Caco-2 (cell line): ENCODE results near the gene HTR6. TPM values are rescaled to one million over a fixed set of nuclear protein-coding genes. Genes with fewer than 3 reads are reported as not detected.
A peak's percentile ranks its signal among the peaks of the same experiment; 100 is the strongest.

ENCODE experiments used
- BruUV-seq: library from RNA; stranded (reverse); fragments of 400-500 nt; replicated peaks from 2 replicates; lab custom pipeline; 2021; lab: Mats Ljungman, UMichigan
- CTCF ChIA-PET: fragments of 300-600 bp; sonication (Branson Sonifier 250); formaldehyde crosslinking; loops from one replicate; lab custom pipeline; 2022; ENCODE audit warnings: antibody characterized with exemption; lab: Charles Lee
- POLR2A ChIA-PET: fragments of 300-600 bp; sonication (Branson Sonifier 250); formaldehyde crosslinking; loops from one replicate; lab custom pipeline; 2022; ENCODE audit warnings: antibody characterized with exemption; lab: Charles Lee
- DNase-seq, 2 experiments: peaks; one replicate each; pipeline versions ENCODE4 v3.0.0 to v3.0.0-alpha.2; 2020 to 2022
- H3K27me3 ChIP-seq: replicated peaks from 2 replicates; pipeline ENCODE4 v1.6.0; 2011; ENCODE audit warnings: low read length; ENCODE audit not compliant: control insufficient read depth, insufficient read depth
- H3K36me3 ChIP-seq: 2 replicates; pipeline ENCODE4 v1.5.1; 2011; ENCODE audit warnings: low read length; ENCODE audit not compliant: control insufficient read depth, insufficient read depth
- H3K4me1 ChIP-seq: fragments of 250-450 bp; sonication (Bioruptor Pico); 2 replicates; pipeline ENCODE4 v1.5.1; 2020; ENCODE audit warnings: mild to moderate bottlenecking
- H3K4me3 ChIP-seq: 2 replicates; pipeline ENCODE4 v1.5.1; 2011; ENCODE audit warnings: low read depth, mild to moderate bottlenecking, control low read depth, low read length
- H3K9me3 ChIP-seq: fragments of 250-450 bp; sonication (Bioruptor Pico); 2 replicates; pipeline ENCODE4 v1.5.1; 2020; ENCODE audit warnings: mild to moderate bottlenecking, moderate library complexity
- H3K27ac Mint-ChIP-seq: one replicate; pipeline ENCODE4 v1.8.0; 2022; ENCODE audit warnings: mixed read lengths; ENCODE audit not compliant: unreplicated experiment
- H3K27me3 Mint-ChIP-seq: one replicate; pipeline ENCODE4 v1.8.0; 2022; ENCODE audit warnings: mixed read lengths; ENCODE audit not compliant: insufficient read depth, unreplicated experiment
- H3K36me3 Mint-ChIP-seq: one replicate; pipeline ENCODE4 v1.8.0; 2022; ENCODE audit warnings: mild to moderate bottlenecking, mixed read lengths; ENCODE audit not compliant: insufficient read depth, unreplicated experiment
- H3K4me1 Mint-ChIP-seq: one replicate; pipeline ENCODE4 v1.8.0; 2022; ENCODE audit warnings: low read depth, mixed read lengths; ENCODE audit not compliant: unreplicated experiment
- H3K4me3 Mint-ChIP-seq: one replicate; pipeline ENCODE4 v1.8.0; 2022; ENCODE audit warnings: mild to moderate bottlenecking, moderate library complexity, mixed read lengths; ENCODE audit not compliant: unreplicated experiment
- H3K9me3 Mint-ChIP-seq: one replicate; pipeline ENCODE4 v1.8.0; 2022; ENCODE audit warnings: mixed read lengths; ENCODE audit not compliant: unreplicated experiment
- CTCF ChIP-seq, 2 experiments: fragments of 200-600 bp in 1 of 2; IDR thresholded peaks; 1 replicate in 1 of 2; 2 replicates in 1 of 2; pipeline versions ENCODE4 v1.5.1 to v1.8.0; 2011 to 2022; ENCODE audit warnings: antibody characterized with exemption in 1 of 2, control low read depth in 1 of 2, inconsistent platforms in 1 of 2, low read depth in 1 of 2, low read length in 1 of 2, mild to moderate bottlenecking in 1 of 2, moderate library complexity in 1 of 2; ENCODE audit not compliant: insufficient read depth in 1 of 2, severe bottlenecking in 1 of 2, unreplicated experiment in 1 of 2
- intact Hi-C: fragments of 100-400 bp; cut with micrococcal nuclease; formaldehyde crosslinking; loops from one replicate; pipeline ENCODE4 v1.10.0; 2022; ENCODE audit not compliant: unreplicated experiment
- total RNA-seq: library from RNA; stranded (reverse); gene quantifications from 2 replicates; pipeline ENCODE4 v1.2.3, GENCODE V29; 2022

HTR6 gene
- total RNA-seq, 1 experiment from 2014 or later = not detected

DNA sequence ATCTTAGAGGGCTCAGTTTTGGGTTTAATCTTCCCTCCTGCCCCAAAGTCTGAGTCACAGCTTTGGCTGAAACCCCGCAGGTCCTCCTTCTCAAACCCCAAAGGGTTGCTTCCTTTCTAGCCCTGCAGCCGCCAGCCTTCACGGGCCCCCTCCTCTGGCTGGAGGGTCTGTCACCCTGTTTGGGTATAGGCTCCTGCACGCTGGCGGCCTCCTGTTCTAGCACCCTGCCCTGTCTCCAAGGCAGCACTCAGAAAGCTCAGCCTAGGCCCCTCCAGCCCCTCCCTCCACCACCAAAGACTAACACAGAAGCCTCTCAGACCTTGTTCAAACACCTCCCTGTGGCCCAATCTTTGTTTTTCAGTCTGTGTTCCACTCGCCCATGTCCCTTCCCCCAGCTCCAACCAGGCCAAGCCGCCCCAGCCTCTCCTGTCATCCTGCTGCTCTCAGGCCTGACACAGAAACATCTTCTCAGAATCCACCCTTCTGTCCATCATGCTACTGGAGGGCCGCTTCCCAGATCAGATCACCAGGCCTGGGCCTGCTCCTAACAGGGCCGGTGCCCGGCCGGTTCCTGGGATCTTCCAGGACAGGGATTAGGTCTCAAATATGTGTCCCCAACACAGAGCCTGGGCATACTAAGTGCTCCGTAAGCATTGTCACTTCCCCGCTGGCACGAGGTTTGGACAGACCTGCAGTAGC is 35.6 kb downstream of the HTR6 start:
- Histone ChIP-seq H3K9me3 (no peaks in the 10 kb centered on the region), H3K36me3 (no peaks in the 10 kb centered on the region), H3K27me3 (no peaks in the 10 kb centered on the region), H3K4me1 (no peaks in the 10 kb centered on the region), H3K4me3 (no peak overlapping the region)
- no peaks in the 10 kb centered on the region for H3K36me3 Mint-ChIP-seq
- no peak for DNase-seq
- intact Hi-C loops = no loop called here
- ChIA-PET CTCF (no interaction called here), POLR2A (no interaction called here)
- no peak overlapping the region for H3K4me3 Mint-ChIP-seq
- H3K4me1 Mint-ChIP-seq = no peaks in the 10 kb centered on the region
- TF ChIP-seq CTCF (IDR thresholded peaks at IDR 0.05; ENCODE audit: insufficient read depth in 1 of 2, low read depth in 1 of 2, low read length in 1 of 2, severe bottlenecking in 1 of 2, unreplicated experiment in 1 of 2) = no peak
- H3K27me3 Mint-ChIP-seq = no peaks in the 10 kb centered on the region
- no TSS peak for BruUV-seq
- H3K27ac Mint-ChIP-seq = no peak overlapping the region
- no peaks in the 10 kb centered on the region for H3K9me3 Mint-ChIP-seq

- intact Hi-C loops = no loop called here
- no peak for TF ChIP-seq CTCF (IDR thresholded peaks at IDR 0.05; ENCODE audit: insufficient read depth in 1 of 2, low read depth in 1 of 2, low read length in 1 of 2, severe bottlenecking in 1 of 2, unreplicated experiment in 1 of 2)
- H3K9me3 Mint-ChIP-seq = no peaks in the 10 kb centered on the region
- no peaks in the 10 kb centered on the region for H3K27me3 Mint-ChIP-seq
- H3K4me1 Mint-ChIP-seq = no peaks in the 10 kb centered on the region
- BruUV-seq = no TSS peak
- H3K27ac Mint-ChIP-seq = no peak overlapping the region
- no peaks in the 10 kb centered on the region for H3K4me1 ChIP-seq
- POLR2A ChIA-PET = no interaction called here
- no peaks in the 10 kb centered on the region for H3K27me3 ChIP-seq
- CTCF ChIA-PET = interaction anchor here (0.6 to 3.6 kb wide), 3 partner anchors 42 to 862 kb away, joined by 3 to 36 read pairs (median 5); no protein-coding TSS in a partner anchor
- DNase-seq = no peak
- no peak overlapping the region for H3K4me3 ChIP-seq
- no peaks in the 10 kb centered on the region for H3K36me3 Mint-ChIP-seq
- H3K9me3 ChIP-seq = no peaks in the 10 kb centered on the region
- no peaks in the 10 kb centered on the region for H3K36me3 ChIP-seq
- H3K4me3 Mint-ChIP-seq = no peak overlapping the region
Measured at GRCh38 chr1:19703280-19703679, 38.6 kb downstream of the HTR6 start.

DNA sequence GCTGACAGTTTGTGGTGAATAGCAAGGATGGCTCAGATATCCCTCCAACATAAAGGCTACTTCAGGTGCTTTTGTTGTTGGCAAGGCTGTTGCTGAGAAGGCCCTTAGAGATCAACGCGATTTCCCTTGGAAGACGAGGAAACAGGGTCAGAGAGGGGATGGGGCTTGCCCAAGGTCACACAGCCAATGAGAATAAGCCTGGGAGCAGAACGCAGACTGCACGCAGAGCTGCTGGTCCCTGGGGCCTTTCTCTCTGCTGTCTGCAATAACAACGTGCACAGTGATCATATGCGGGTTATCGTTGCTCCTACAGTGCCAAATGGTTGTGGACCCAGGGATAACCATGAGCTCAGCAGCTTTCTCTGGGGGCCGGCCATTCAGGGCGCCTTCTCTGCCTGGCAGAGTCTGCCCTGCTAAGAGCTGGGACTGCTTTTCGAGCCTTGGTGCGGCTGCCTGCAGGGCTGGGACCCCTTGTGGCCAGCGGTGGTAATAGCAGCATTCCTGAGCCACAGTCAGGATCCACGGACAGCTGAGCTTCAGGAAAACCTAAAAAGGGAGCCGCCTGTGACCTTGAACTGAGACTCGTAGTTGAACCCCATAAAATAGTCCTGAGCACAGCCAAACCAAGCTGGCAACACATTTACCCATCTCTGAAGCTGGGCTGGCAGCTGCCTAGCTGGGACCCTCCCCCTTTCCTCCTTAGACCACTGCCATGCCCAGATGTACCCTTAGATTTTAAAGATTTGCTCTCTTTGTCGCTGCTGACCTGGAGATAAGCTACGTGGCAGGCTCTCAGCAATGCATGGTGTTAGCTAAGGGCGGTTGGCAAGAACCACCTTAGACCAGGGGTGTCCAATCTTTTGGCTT is 39.8 kb downstream of the HTR6 start:
- H3K4me1 Mint-ChIP-seq = no peaks in the 10 kb centered on the region
- peak; percentile 67 to 79 for DNase-seq
- Histone ChIP-seq H3K4me3 (no peak overlapping the region), H3K36me3 (no peaks in the 10 kb centered on the region), H3K9me3 (no peaks in the 10 kb centered on the region), H3K27me3 (no peaks in the 10 kb centered on the region), H3K4me1 (no peaks in the 10 kb centered on the region)
- ChIA-PET POLR2A (no interaction called here), CTCF (interaction anchor here (0.6 to 3.6 kb wide), 6 partner anchors 8 to 271 kb away, joined by 3 to 36 read pairs (median 3); no protein-coding TSS in a partner anchor)
- no TSS peak for BruUV-seq
- TF ChIP-seq CTCF (IDR thresholded peaks at IDR 0.05; ENCODE audit: insufficient read depth in 1 of 2, low read depth in 1 of 2, low read length in 1 of 2, severe bottlenecking in 1 of 2, unreplicated experiment in 1 of 2) = peak; percentile 82 to 83
- no peaks in the 10 kb centered on the region for H3K9me3 Mint-ChIP-seq
- no peak overlapping the region for H3K27ac Mint-ChIP-seq
- no peaks in the 10 kb centered on the region for H3K36me3 Mint-ChIP-seq
- intact Hi-C loops = loop anchor here (1.0 kb wide), 1 partner anchor 43 kb away; no protein-coding TSS in a partner anchor
- no peak overlapping the region for H3K4me3 Mint-ChIP-seq
- no peaks in the 10 kb centered on the region for H3K27me3 Mint-ChIP-seq
